SK-N-SH (cell line): ENCODE measurements around the gene DUSP2.

ENCODE experiments used
- EZH2phosphoT487 ChIP-seq: fragments of 200-600 bp; sonication (generic); IDR thresholded peaks from 2 replicates; pipeline ENCODE4 v1.6.1; 2017; ENCODE audit warnings: low read depth, mixed run types, mild to moderate bottlenecking, antibody characterized with exemption, moderate library complexity, borderline replicate concordance
- IRF3 ChIP-seq: fragments of 150-350 bp; IDR thresholded peaks from 2 replicates; pipeline ENCODE4 v1.6.1; 2016; ENCODE audit warnings: mild to moderate bottlenecking, low read depth, low read length
- JUND ChIP-seq: IDR thresholded peaks from 2 replicates; pipeline ENCODE4 v1.4.0; 2012
- MXI1 ChIP-seq: IDR thresholded peaks from 2 replicates; pipeline ENCODE4 v1.6.1; 2012; ENCODE audit warnings: mild to moderate bottlenecking, low read depth, low read length, improper control_type of control experiment
- POLR2AphosphoS5 ChIP-seq: IDR thresholded peaks from 2 replicates; pipeline ENCODE4 v1.6.1; 2012; ENCODE audit warnings: low read depth, low read length
- SIN3A ChIP-seq: IDR thresholded peaks from 2 replicates; pipeline ENCODE4 v1.6.1; 2012; ENCODE audit warnings: low read depth, mild to moderate bottlenecking, low read length, moderate library complexity, borderline replicate concordance
- TAF1 ChIP-seq: IDR thresholded peaks from 2 replicates; pipeline ENCODE4 v1.6.1; 2012; ENCODE audit warnings: low read depth, mild to moderate bottlenecking, low read length, moderate library complexity, borderline replicate concordance
- TCF12 ChIP-seq: IDR thresholded peaks from 2 replicates; pipeline ENCODE4 v1.4.0; 2012
- TF ChIP-seq, protein P1 (sequence below): IDR thresholded peaks from 2 replicates; pipeline ENCODE4 v1.4.0; 2012; ENCODE audit warnings: low read depth
- TF ChIP-seq, protein P2 (sequence below): fragments of 200-600 bp; sonication (generic); IDR thresholded peaks from 2 replicates; pipeline ENCODE4 v1.6.1; 2017; ENCODE audit warnings: antibody characterized with exemption, mild to moderate bottlenecking, moderate library complexity

DNA sequence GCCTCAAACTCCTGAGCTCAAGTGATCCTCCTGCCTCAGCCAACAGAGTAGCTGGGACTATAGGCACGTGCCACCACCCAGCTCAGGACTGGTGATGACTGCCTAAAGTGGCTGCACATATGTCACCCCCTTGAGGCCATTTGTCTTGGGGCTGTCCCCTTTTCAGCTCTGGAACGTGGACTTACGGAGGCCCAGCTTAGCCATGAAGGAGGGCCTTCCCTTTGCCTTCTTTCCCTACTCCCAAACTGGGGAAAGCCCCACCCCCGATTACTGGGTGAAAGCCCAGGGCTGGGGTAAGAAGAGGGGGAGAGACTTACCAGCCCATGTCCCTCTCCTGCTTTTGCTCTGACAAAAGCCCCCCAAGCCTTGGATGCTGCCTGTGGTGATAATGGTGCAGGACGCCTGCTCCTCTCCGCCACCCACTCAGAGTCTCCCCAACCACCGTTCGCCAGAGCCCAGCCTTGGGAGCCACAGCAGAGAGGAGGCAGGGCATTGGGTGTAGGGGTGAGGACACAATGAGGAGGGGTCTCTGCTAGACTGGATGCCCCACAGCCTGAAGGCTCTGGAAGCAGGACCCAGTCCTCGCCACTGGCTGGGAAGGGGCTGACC lies 2.5 kb upstream of the DUSP2 start:
- TF ChIP-seq IRF3 = no peak
- TF ChIP-seq, protein P1, sequence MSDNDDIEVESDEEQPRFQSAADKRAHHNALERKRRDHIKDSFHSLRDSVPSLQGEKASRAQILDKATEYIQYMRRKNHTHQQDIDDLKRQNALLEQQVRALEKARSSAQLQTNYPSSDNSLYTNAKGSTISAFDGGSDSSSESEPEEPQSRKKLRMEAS = no peak
- TF ChIP-seq, protein P2, sequence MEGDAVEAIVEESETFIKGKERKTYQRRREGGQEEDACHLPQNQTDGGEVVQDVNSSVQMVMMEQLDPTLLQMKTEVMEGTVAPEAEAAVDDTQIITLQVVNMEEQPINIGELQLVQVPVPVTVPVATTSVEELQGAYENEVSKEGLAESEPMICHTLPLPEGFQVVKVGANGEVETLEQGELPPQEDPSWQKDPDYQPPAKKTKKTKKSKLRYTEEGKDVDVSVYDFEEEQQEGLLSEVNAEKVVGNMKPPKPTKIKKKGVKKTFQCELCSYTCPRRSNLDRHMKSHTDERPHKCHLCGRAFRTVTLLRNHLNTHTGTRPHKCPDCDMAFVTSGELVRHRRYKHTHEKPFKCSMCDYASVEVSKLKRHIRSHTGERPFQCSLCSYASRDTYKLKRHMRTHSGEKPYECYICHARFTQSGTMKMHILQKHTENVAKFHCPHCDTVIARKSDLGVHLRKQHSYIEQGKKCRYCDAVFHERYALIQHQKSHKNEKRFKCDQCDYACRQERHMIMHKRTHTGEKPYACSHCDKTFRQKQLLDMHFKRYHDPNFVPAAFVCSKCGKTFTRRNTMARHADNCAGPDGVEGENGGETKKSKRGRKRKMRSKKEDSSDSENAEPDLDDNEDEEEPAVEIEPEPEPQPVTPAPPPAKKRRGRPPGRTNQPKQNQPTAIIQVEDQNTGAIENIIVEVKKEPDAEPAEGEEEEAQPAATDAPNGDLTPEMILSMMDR = no peak
- TF ChIP-seq MXI1 = no peak
- TF ChIP-seq EZH2phosphoT487 = no peak
- TF ChIP-seq POLR2AphosphoS5 = no peak
- TF ChIP-seq SIN3A = no peak
- no peak for TF ChIP-seq TCF12
- TF ChIP-seq JUND = no peak
- no peak for TF ChIP-seq TAF1
